GM12878 (cell line): ENCODE results near the gene STX1B. TPM values are rescaled to one million over a fixed set of nuclear protein-coding genes. Genes with fewer than 3 reads are reported as not detected.

Experiments
- ATAC-seq: fragments of 200-7000 bp; cut with Tn5 transposase; 3 replicates; pipeline ENCODE4 v1.9.1; 2020; ENCODE audit warnings: mild to moderate bottlenecking, moderate library complexity
- BruUV-seq: library from RNA; stranded (reverse); fragments of 400-500 nt; replicated peaks from 2 replicates; lab custom pipeline; 2021; lab: Mats Ljungman, UMichigan
- CTCF ChIA-PET: fragments of 300-600 bp; sonication (Branson Sonifier 250); formaldehyde crosslinking; extraction: SDS; loops from one replicate; lab custom pipeline; 2021; ENCODE audit warnings: inconsistent platforms; lab: Yijun Ruan, JAX
- POLR2A ChIA-PET: fragments of 350-600 bp; formaldehyde crosslinking; extraction: SDS; loops from one replicate; lab custom pipeline; 2021; ENCODE audit warnings: inconsistent platforms; lab: Charles Lee
- RAD21 ChIA-PET: fragments of 300-600 bp; sonication (Branson Sonifier 250); formaldehyde crosslinking; loops from one replicate; lab custom pipeline; 2023; ENCODE audit warnings: antibody characterized with exemption; ENCODE audit not compliant: unreplicated experiment; lab: Charles Lee
- SMC1A ChIA-PET: fragments of 300-600 bp; sonication (Branson Sonifier 250); formaldehyde crosslinking; loops from one replicate; lab custom pipeline; 2023; ENCODE audit not compliant: unreplicated experiment, uncharacterized antibody; lab: Charles Lee
- DNase-seq: peaks from one replicate; pipeline ENCODE4 v3.0.0-alpha.2; 2011; ENCODE audit warnings: low read depth, low spot score
- FAIRE-seq: peaks from 3 replicates; lab custom pipeline; 2011; peaks lifted over from hg19 to GRCh38; lab: Jason Lieb, UNC
- H2AFZ ChIP-seq: 2 replicates; pipeline ENCODE4 v1.6.0; 2011; ENCODE audit warnings: low read depth, low read length, control low read depth; ENCODE audit not compliant: control insufficient read depth
- H3K27ac ChIP-seq: 2 replicates; pipeline ENCODE4 v1.5.1; 2011; ENCODE audit warnings: control low read depth; ENCODE audit not compliant: control insufficient read depth, insufficient read depth
- H3K27me3 ChIP-seq, 2 experiments: replicated peaks in 1 of 2; 2 replicates each; pipeline versions ENCODE4 v1.6.0 to v1.6.1; 2011; ENCODE audit warnings: low read length in 1 of 2; ENCODE audit not compliant: control insufficient read depth in 2 of 2, insufficient read depth in 2 of 2
- H3K36me3 ChIP-seq, 2 experiments: 2 replicates each; pipeline ENCODE4 v1.5.1; 2011; ENCODE audit warnings: low read length in 1 of 2; ENCODE audit not compliant: control insufficient read depth in 2 of 2, insufficient read depth in 2 of 2
- H3K4me1 ChIP-seq: 2 replicates; pipeline ENCODE4 v1.6.1; 2011; ENCODE audit warnings: mild to moderate bottlenecking, low read length, moderate library complexity, mixed read lengths; ENCODE audit not compliant: control insufficient read depth, insufficient read depth
- H3K4me2 ChIP-seq: 2 replicates; pipeline ENCODE4 v1.6.0; 2011; ENCODE audit warnings: control low read depth; ENCODE audit not compliant: control insufficient read depth, insufficient read depth
- H3K4me3 ChIP-seq: fragments of 200-600 bp; sonication (generic); 2 replicates; pipeline ENCODE4 v1.5.1; 2016
- H3K79me2 ChIP-seq: 2 replicates; pipeline ENCODE4 v1.6.0; 2011; ENCODE audit warnings: low read length; ENCODE audit not compliant: control insufficient read depth, insufficient read depth
- H3K9ac ChIP-seq: 2 replicates; pipeline ENCODE4 v1.8.0; 2011; ENCODE audit warnings: low read length, control low read depth, mixed read lengths; ENCODE audit not compliant: control insufficient read depth, insufficient read depth
- H3K9me3 ChIP-seq: replicated peaks from 3 replicates; pipeline ENCODE4 v1.5.1; 2011; ENCODE audit warnings: mild to moderate bottlenecking, low read length; ENCODE audit not compliant: control insufficient read depth, insufficient read depth
- H4K20me1 ChIP-seq: 2 replicates; pipeline ENCODE4 v1.6.0; 2011; ENCODE audit not compliant: control insufficient read depth, insufficient read depth
- MLLT1 ChIP-seq: fragments of 450-650 bp; IDR thresholded peaks from 2 replicates; pipeline ENCODE4 v1.6.1; 2016; ENCODE audit warnings: mild to moderate bottlenecking
- ZBTB33 ChIP-seq: fragments of 450-650 bp; IDR thresholded peaks from 2 replicates; pipeline ENCODE4 v1.6.1; 2017; ENCODE audit warnings: mild to moderate bottlenecking
- ZNF207 ChIP-seq: fragments of 450-650 bp; IDR thresholded peaks from 2 replicates; pipeline ENCODE4 v1.6.1; 2014; ENCODE audit warnings: antibody characterized with exemption, mild to moderate bottlenecking, borderline replicate concordance
- WGBS: methylation state at CpG from one replicate; pipeline ENCODE4 v1.1.6; 2016; ENCODE audit warnings: low lambda C conversion rate; ENCODE audit not compliant: insufficient replicate concordance, insufficient coverage; ENCODE audit errors: missing lambda C conversion rate; 5-methylcytosine and 5-hydroxymethylcytosine counted together
- in situ Hi-C: fragments of 300-500 bp; cut with MboI; formaldehyde crosslinking; loops from 9 replicates; pipeline ENCODE4 v1.14.3; 2018; ENCODE audit warnings: mixed read lengths
- intact Hi-C: fragments of 100-400 bp; cut with micrococcal nuclease; formaldehyde crosslinking; loops from one replicate; pipeline ENCODE4 v1.14.2; 2022; ENCODE audit not compliant: unreplicated experiment
- polyA plus RNA-seq, 11 experiments: library from polyadenylated mRNA; depleted of rRNA in 4 of 11; unstranded in 6 of 11; stranded (reverse) in 5 of 11; fragments of >200 nt; fragmentation: Nextera tagmentation in 4 of 11; fragmentation: Illumina TruSeq in 1 of 11; extraction: Ambion mirVana in 4 of 11; extraction: Trizol in 1 of 11; gene quantifications; 1 replicate in 1 of 11; 2 replicates in 10 of 11; pipeline versions ENCODE4 v1.2.1 to v1.2.3, GENCODE V29; 2011 to 2016; ENCODE audit warnings: inconsistent platforms in 2 of 11, missing spikeins in 2 of 11, low read depth in 1 of 11
- total RNA-seq, 4 experiments: library from RNA; depleted of rRNA in 3 of 4; stranded (reverse); fragments of >200 nt in 3 of 4; fragmentation: Illumina TruSeq in 1 of 4; extraction: Trizol in 1 of 4; gene quantifications; 2 replicates each; pipeline versions ENCODE4 v1.2.1 to v1.2.3, GENCODE V29; 2013 to 2021

Gene STX1B
- total and polyA plus RNA-seq, 10 of the 15 experiments (the other 5 are each of a cell fraction or from before 2014, with no cell fraction given) = 0.22 to 2.5 (median 1.1) TPM

DNA sequence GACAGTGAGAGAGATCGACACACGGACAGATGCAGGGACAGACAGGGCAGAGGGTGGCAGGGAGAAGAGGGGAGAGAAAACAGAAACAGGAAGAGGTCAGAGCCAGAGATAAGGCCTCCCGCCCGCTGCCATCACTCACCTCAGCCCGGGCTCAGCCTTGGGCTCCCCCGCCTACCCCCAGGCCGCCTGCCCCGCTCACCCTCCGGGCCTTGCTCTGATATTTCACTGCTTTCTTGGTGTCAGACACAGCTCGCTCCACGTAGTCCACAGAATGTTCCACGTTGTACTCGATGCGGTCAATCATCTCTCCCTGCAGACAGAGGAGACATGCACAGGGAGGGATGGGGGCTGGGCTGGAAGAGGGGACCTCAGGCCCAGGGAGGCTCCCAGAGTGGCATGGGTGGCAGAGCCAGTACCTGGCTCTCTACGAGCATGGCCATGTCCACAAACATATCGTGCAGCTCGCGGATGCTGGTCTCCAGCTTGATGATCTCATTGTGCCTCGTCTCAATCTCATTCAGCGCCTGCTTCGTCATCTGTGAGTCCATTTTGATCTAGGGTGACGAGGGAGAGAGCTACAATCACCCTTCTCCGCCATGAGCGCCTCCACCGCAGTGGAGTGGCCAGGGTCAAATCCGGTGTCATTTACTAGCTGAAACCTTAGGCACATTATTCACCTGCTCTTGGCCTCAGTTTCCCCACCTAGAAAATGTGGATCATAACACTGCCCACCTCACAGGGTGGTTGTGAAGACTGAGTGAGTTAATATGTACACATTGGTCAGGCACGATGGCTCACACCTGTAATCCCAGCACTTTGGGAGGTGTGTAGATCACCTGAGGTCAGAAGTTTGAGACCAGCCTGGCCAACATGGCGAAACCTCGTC, 17.3 kb downstream of the STX1B start:
- FAIRE-seq (no peak), DNase-seq (no peak), ATAC-seq (no peak)
- Histone ChIP-seq H3K79me2 (no peaks in the 10 kb centered on the region; the same call in 1 of the 2 replicates), H3K27ac (no peak overlapping the region), H3K27me3 (no peaks in the 10 kb centered on the region), H2AFZ (no peak overlapping the region; the same call in 1 of the 2 replicates), H4K20me1 (no peaks in the 10 kb centered on the region), H3K9ac (no peak overlapping the region; the same call in 1 of the 2 replicates), H3K4me2 (peak overlapping the region; percentile 3; the same call in 1 of the 2 replicates), H3K9me3 (no peaks in the 10 kb centered on the region), H3K4me1 (peaks cover 17% of the 10 kb centered on the region), H3K36me3 (no peaks in the 10 kb centered on the region), H3K4me3 (no peak overlapping the region)
- SMC1A ChIA-PET = interaction anchor here (0.6 to 0.8 kb wide), 2 partner anchors 39 to 462 kb away, joined by 3 to 5 read pairs; no protein-coding TSS in a partner anchor
- WGBS = 76% methylated on average over 26 of the region's 29 CpGs
- RAD21 ChIA-PET = interaction anchor here (1.5 to 2.1 kb wide), 2 partner anchors 79 to 149 kb away, joined by 3 to 5 read pairs; no protein-coding TSS in a partner anchor
- POLR2A ChIA-PET = interaction anchor here (0.9 to 2.0 kb wide), 6 partner anchors 8 to 149 kb away, joined by 3 to 10 read pairs (median 4); partner anchors contain the start of genes HSD3B7, STX4, ZNF646 and ZNF668
- in situ Hi-C loops (loop anchor here (5.0 to 25.0 kb wide), 2 partner anchors 444 to 874 kb away; partner anchors contain the start of genes COX6A2 and ZNF843), intact Hi-C loops (loop anchor here (10.0 kb wide), 1 partner anchor 82 kb away; the partner anchor contains the start of genes ZNF646 and ZNF668)
- BruUV-seq = no TSS peak
- CTCF ChIA-PET = interaction anchor here (0.9 to 4.3 kb wide), 5 partner anchors 8 to 875 kb away, joined by 3 to 16 read pairs (median 3); partner anchors contain the start of gene HSD3B7
- TF ChIP-seq ZBTB33 (0 out of 2 replicates have a peak, but pooled peaks have one; percentile 46), MLLT1 (peak; percentile 76), ZNF207 (no peak)
